Measurements from ENCODE around the gene TARDBP. TPM values are rescaled to one million over a fixed set of nuclear protein-coding genes. Genes with fewer than 3 reads are reported as not detected.

The TARDBP gene
- total RNA-seq, 1 experiment from 2014 or later = 207 TPM

DNA sequence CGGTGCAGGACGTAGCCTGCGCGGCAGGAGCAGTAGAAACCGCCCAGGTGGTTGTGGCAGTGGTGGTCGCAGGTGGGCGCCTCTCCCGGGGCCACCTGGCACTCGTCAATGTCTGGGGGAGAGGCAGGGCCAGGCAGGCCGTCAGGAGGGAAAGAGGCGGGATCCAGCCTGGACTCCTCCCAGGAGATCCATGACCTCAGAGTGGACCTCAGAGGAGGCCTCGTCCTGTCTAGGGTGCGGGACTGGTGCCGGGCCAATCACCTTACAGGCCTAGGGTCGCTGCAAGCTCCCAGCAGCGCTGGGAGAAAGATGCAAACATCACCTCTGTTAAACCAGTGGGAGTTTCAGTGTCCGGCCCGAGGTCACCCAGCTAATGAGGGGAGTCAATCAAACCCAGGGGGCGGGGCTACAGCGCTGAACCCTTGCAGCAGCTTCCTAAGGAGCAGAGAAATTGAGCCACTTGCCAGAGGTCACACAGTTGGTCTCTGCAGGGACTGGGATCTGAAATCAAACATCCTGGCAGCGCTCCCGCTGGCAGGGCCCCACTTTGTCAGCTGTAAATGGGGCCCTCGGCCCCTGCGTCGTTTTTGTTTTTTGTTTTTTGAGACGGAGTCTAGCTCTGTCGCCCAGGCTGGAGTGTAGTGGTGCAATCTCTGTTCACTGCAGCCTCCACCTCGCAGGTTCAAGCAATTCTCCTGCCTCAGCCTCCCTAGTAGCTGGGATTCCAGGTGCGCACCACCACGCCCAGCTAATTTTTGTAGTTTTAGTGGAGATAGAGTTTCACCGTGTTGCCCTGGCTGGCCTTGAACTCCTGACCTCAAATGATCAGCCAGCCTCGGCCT is 33.2 kb downstream of the TARDBP start:
- Histone ChIP-seq H3K4ac (ENCODE audit: low read depth, low read length) (no peak overlapping the region), H3K9me3 (ENCODE audit: control insufficient read depth, low read depth, low read length) (no peaks in the 10 kb centered on the region), H3K23ac (ENCODE audit: insufficient read length, low read depth, low read length) (no peak overlapping the region), H2BK12ac (ENCODE audit: insufficient read length, low read depth, low read length) (no peak overlapping the region), H3K56ac (ENCODE audit: insufficient read length, low read depth, low read length) (no peak overlapping the region), H2BK5ac (ENCODE audit: insufficient read length, low read length) (no peak overlapping the region), H3T11ph (ENCODE audit: low read length) (no peak overlapping the region), H4K8ac (replicated peaks; ENCODE audit: insufficient read length, low read depth, low read length) (no peak overlapping the region), H3K79me1 (ENCODE audit: insufficient read depth, low read depth, low read length, poor library complexity, severe bottlenecking) (no peaks in the 10 kb centered on the region), H4K91ac (ENCODE audit: insufficient read length, low read depth, low read length) (no peak overlapping the region), H4K20me1 (ENCODE audit: control insufficient read depth, insufficient read depth, insufficient read length) (peaks cover 4% of the 10 kb centered on the region), H2AFZ (ENCODE audit: low read length) (no peak overlapping the region), H3K79me2 (ENCODE audit: insufficient read depth, low read length) (no peaks in the 10 kb centered on the region), H3K9ac (ENCODE audit: extremely low read depth, insufficient read length, low read length) (no peak overlapping the region), H3K18ac (ENCODE audit: insufficient read length, low read depth, low read length) (no peak overlapping the region), H2BK20ac (ENCODE audit: low read depth, low read length, poor library complexity, severe bottlenecking) (no peak overlapping the region), H3K27me3 (ENCODE audit: insufficient read depth, low read length) (no peaks in the 10 kb centered on the region), H3K4me2 (ENCODE audit: insufficient read depth, insufficient read length, low read length) (no peak overlapping the region), H4K5ac (ENCODE audit: insufficient read length, low read depth, low read length) (no peak overlapping the region), H3K23me2 (ENCODE audit: insufficient read length, low read depth, low read length, poor library complexity, severe bottlenecking) (no peaks in the 10 kb centered on the region), H3K4me1 (ENCODE audit: insufficient read depth, low read length) (no peaks in the 10 kb centered on the region), H2BK15ac (ENCODE audit: low read depth, low read length) (no peak overlapping the region), H3K27ac (ENCODE audit: insufficient read length, low read depth, low read length) (no peak overlapping the region), H2BK120ac (ENCODE audit: low read depth, low read length, poor library complexity, severe bottlenecking) (no peak overlapping the region), H2AK5ac (ENCODE audit: insufficient read length, low read length) (no peak overlapping the region), H3K14ac (ENCODE audit: insufficient read depth, low read length) (no peak overlapping the region)
- Mint-ChIP-seq H3K9me3 (no peaks in the 10 kb centered on the region), H3K36me3 (ENCODE audit: insufficient read depth in 1 of 3, low read depth in 3 of 3) (peaks cover 0 to 1% (median 0%) of the 10 kb centered on the region in 3 experiments; a peak in 1 of 7 replicates), H3K4me1 (peaks cover 4 to 5% of the 10 kb centered on the region in 2 experiments), H3K27me3 (ENCODE audit: low read depth) (no peaks in the 10 kb centered on the region), H3K4me3 (peak overlapping the region; percentile 44 to 53; a peak in 4 of 5 replicates), H3K27ac (peak overlapping the region in 1 of 3 experiments; percentile 23; a peak in 1 of 7 replicates)
- no CpG with 5 or more reads among the region's 32 CpGs for WGBS (ENCODE audit: extremely low coverage, insufficient read length, low lambda C conversion rate)
- DNase-seq = peak; percentile 93
- TF ChIP-seq, protein P1, sequence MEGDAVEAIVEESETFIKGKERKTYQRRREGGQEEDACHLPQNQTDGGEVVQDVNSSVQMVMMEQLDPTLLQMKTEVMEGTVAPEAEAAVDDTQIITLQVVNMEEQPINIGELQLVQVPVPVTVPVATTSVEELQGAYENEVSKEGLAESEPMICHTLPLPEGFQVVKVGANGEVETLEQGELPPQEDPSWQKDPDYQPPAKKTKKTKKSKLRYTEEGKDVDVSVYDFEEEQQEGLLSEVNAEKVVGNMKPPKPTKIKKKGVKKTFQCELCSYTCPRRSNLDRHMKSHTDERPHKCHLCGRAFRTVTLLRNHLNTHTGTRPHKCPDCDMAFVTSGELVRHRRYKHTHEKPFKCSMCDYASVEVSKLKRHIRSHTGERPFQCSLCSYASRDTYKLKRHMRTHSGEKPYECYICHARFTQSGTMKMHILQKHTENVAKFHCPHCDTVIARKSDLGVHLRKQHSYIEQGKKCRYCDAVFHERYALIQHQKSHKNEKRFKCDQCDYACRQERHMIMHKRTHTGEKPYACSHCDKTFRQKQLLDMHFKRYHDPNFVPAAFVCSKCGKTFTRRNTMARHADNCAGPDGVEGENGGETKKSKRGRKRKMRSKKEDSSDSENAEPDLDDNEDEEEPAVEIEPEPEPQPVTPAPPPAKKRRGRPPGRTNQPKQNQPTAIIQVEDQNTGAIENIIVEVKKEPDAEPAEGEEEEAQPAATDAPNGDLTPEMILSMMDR (conservative IDR thresholded peaks at IDR 0.05) = no peak

Measured in H9 (cell line).